B cell (primary cell): ENCODE results near the gene CAMTA1. TPM values are rescaled to one million over a fixed set of nuclear protein-coding genes. Genes with fewer than 3 reads are reported as not detected.

Experiments
- ATAC-seq: fragments of 200-7000 bp; cut with Tn5 transposase; one replicate; pipeline ENCODE4 v1.10.0; 2021; ENCODE audit warnings: low read depth, mild to moderate bottlenecking, moderate number of reproducible peaks, moderate library complexity
- CTCF ChIA-PET: fragments of 350-600 bp; sonication (Branson Sonifier 250); formaldehyde crosslinking; loops from one replicate; lab custom pipeline; 2021; ENCODE audit warnings: antibody characterized with exemption, inconsistent platforms; lab: Charles Lee
- POLR2A ChIA-PET: fragments of 350-600 bp; sonication (Branson Sonifier 250); formaldehyde crosslinking; loops from one replicate; lab custom pipeline; 2021; ENCODE audit warnings: antibody characterized with exemption; lab: Charles Lee
- DNase-seq: peaks from one replicate; pipeline ENCODE4 v3.0.0; 2013
- H2AFZ ChIP-seq: 2 replicates; pipeline ENCODE4 v1.6.1; 2012; ENCODE audit warnings: mild to moderate bottlenecking, low read depth, low read length; ENCODE audit not compliant: insufficient read depth, poor library complexity, severe bottlenecking
- H3K27ac ChIP-seq, 2 donors: 1 replicate in 1 of 2; 2 replicates in 1 of 2; pipeline ENCODE4 v1.5.1; 2012 to 2013; ENCODE audit warnings: low read length in 2 of 2, mild to moderate bottlenecking in 2 of 2, moderate library complexity in 1 of 2
- H3K27me3 ChIP-seq, 4 experiments: fragments of 200-600 bp in 1 of 4; sonication (generic) in 1 of 4; replicated peaks in 1 of 4; 1 replicate in 2 of 4; 2 replicates in 2 of 4; pipeline versions ENCODE4 v1.6.1 to v1.7.0; 2013 to 2016; ENCODE audit warnings: low read length in 3 of 4, mild to moderate bottlenecking in 2 of 4, mixed read lengths in 1 of 4, moderate library complexity in 1 of 4; ENCODE audit not compliant: insufficient read depth in 4 of 4, control insufficient read depth in 3 of 4; ENCODE audit errors: control extremely low read depth in 1 of 4
- H3K36me3 ChIP-seq, 2 experiments: replicated peaks in 1 of 2; 1 replicate in 1 of 2; 2 replicates in 1 of 2; pipeline versions ENCODE4 v1.6.1 to v1.7.1; 2013; ENCODE audit warnings: low read length in 1 of 2; ENCODE audit not compliant: insufficient read depth in 2 of 2, control insufficient read depth in 1 of 2; ENCODE audit errors: control extremely low read depth in 1 of 2, extremely low read depth in 1 of 2
- H3K4me1 ChIP-seq, 2 donors: fragments of 200-600 bp in 1 of 2; sonication (generic) in 1 of 2; 1 replicate in 1 of 2; 2 replicates in 1 of 2; pipeline versions ENCODE4 v1.5.1 to v1.6.1; 2013 to 2017; ENCODE audit warnings: low read length in 2 of 2; ENCODE audit not compliant: control insufficient read depth in 2 of 2, insufficient read depth in 2 of 2
- H3K4me2 ChIP-seq: replicated peaks from 2 replicates; pipeline ENCODE3; 2012; ENCODE audit warnings: mild to moderate bottlenecking, low read depth, low read length; ENCODE audit not compliant: poor library complexity, severe bottlenecking
- H3K4me3 ChIP-seq, 5 experiments: fragments of 200-600 bp in 1 of 5; sonication (generic) in 1 of 5; 1 replicate in 3 of 5; 2 replicates in 2 of 5; pipeline versions ENCODE4 v1.5.1 to v1.7.0; 2011 to 2016; ENCODE audit warnings: low read length in 4 of 5, mild to moderate bottlenecking in 4 of 5, low read depth in 2 of 5, control low read depth in 1 of 5, moderate library complexity in 1 of 5; ENCODE audit not compliant: insufficient read depth in 1 of 5; ENCODE audit errors: control extremely low read depth in 1 of 5, extremely low read depth in 1 of 5
- H3K79me2 ChIP-seq: fragments of 200-600 bp; sonication (generic); one replicate; pipeline ENCODE4 v1.6.0; 2016; ENCODE audit warnings: low read length; ENCODE audit not compliant: control insufficient read depth, insufficient read depth
- H3K9ac ChIP-seq: fragments of 200-600 bp; sonication (generic); 2 replicates; pipeline ENCODE4 v1.6.1; 2017; ENCODE audit warnings: mild to moderate bottlenecking, low read length, moderate library complexity
- H3K9me3 ChIP-seq, 3 donors: one replicate each; pipeline versions ENCODE4 v1.6.1 to v1.7.1; 2013; ENCODE audit warnings: low read length in 2 of 3; ENCODE audit not compliant: control insufficient read depth in 2 of 3, insufficient read depth in 1 of 3; ENCODE audit errors: control extremely low read depth in 1 of 3
- H4K20me1 ChIP-seq: 2 replicates; pipeline ENCODE4 v1.6.0; 2012; ENCODE audit warnings: mild to moderate bottlenecking, low read length; ENCODE audit not compliant: insufficient read depth, control insufficient read depth, poor library complexity, severe bottlenecking
- H3K27ac Mint-ChIP-seq: one replicate; pipeline ENCODE4 v1.8.0; 2021; ENCODE audit warnings: mixed read lengths
- H3K27me3 Mint-ChIP-seq: one replicate; pipeline ENCODE4 v1.8.0; 2021; ENCODE audit warnings: mixed read lengths
- H3K4me1 Mint-ChIP-seq: one replicate; pipeline ENCODE4 v1.8.0; 2021; ENCODE audit warnings: mixed read lengths
- H3K4me3 Mint-ChIP-seq: one replicate; pipeline ENCODE4 v1.8.0; 2021; ENCODE audit warnings: mixed read lengths
- H3K9me3 Mint-ChIP-seq: one replicate; pipeline ENCODE4 v1.8.0; 2022; ENCODE audit warnings: mixed read lengths; ENCODE audit not compliant: insufficient read depth
- EZH2 ChIP-seq: IDR thresholded peaks from 2 replicates; pipeline ENCODE4 v1.6.1; 2012; ENCODE audit warnings: borderline replicate concordance, low read depth, mild to moderate bottlenecking, moderate library complexity, low read length; ENCODE audit not compliant: insufficient read depth, poor library complexity, severe bottlenecking
- WGBS: methylation state at CpG from one replicate; pipeline ENCODE4 v1.1.5; 2013; ENCODE audit warnings: missing lambda C conversion rate; ENCODE audit not compliant: insufficient coverage; 5-methylcytosine and 5-hydroxymethylcytosine counted together
- intact Hi-C: fragments of 100-400 bp; cut with micrococcal nuclease; formaldehyde crosslinking; loops from one replicate; pipeline ENCODE4 v1.10.0; 2022
- polyA plus RNA-seq: library from polyadenylated mRNA; depleted of rRNA; stranded (reverse); fragments of >200 nt; gene quantifications from 2 replicates; pipeline ENCODE4 v1.2.3, GENCODE V29; 2012
- total RNA-seq, 2 donors: library from RNA; stranded (reverse); fragments of 120-200 nt in 1 of 2; gene quantifications; 1 replicate in 1 of 2; 2 replicates in 1 of 2; pipeline versions ENCODE4 v1.2.3 to v1.2.4, GENCODE V29; 2013 to 2022
- TF ChIP-seq, protein P1 (sequence below): fragments of 200-600 bp; IDR thresholded peaks from one replicate; pipeline ENCODE4 v1.8.0; 2022; ENCODE audit warnings: antibody characterized with exemption, mild to moderate bottlenecking

CAMTA1 gene
- total and polyA plus RNA-seq, 2 donors (not counting 1 experiment from before 2014, with no cell fraction given): 42.2 to 45.7 TPM

DNA sequence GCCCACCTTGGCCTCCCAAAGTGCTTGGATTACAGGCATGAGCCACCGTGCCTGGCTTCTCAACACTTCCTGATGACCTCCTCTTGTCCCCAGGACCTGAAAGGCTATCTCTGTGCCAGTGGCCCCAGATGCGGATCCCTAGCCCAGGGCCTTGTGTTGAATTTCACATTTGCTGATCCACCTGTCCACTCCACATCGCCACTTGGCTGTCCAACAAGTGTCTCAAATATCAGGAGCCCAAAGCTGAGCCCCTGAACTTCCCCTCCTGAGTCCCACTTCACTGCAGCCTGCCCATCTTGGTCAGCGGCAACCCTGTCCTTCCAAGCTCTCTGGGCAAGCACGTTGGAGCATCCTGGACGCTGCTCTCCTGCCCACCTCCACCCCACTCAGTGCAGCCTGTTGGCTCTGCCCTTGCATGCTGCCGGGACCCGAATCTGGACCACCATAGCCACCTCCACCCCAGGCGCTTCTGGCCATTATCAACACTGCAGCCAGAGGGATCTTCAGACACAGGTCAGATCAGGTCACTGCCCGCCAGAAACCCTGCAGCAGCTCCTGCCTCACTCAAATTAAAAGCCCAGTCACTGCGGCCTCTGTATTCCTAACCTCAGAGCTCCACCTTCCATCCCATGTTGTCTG lies 633.3 kb downstream of the CAMTA1 start:
- ChIA-PET POLR2A (no interaction called here), CTCF (no interaction called here)
- H3K79me2 ChIP-seq: no peaks in the 10 kb centered on the region
- Mint-ChIP-seq H3K9me3 (peaks cover 5% of the 10 kb centered on the region), H3K27me3 (peaks cover 6% of the 10 kb centered on the region), H3K4me3 (no peak overlapping the region), H3K27ac (no peak overlapping the region), H3K4me1 (no peaks in the 10 kb centered on the region)
- no peaks in the 10 kb centered on the region for H4K20me1 ChIP-seq
- TF ChIP-seq, protein P1, sequence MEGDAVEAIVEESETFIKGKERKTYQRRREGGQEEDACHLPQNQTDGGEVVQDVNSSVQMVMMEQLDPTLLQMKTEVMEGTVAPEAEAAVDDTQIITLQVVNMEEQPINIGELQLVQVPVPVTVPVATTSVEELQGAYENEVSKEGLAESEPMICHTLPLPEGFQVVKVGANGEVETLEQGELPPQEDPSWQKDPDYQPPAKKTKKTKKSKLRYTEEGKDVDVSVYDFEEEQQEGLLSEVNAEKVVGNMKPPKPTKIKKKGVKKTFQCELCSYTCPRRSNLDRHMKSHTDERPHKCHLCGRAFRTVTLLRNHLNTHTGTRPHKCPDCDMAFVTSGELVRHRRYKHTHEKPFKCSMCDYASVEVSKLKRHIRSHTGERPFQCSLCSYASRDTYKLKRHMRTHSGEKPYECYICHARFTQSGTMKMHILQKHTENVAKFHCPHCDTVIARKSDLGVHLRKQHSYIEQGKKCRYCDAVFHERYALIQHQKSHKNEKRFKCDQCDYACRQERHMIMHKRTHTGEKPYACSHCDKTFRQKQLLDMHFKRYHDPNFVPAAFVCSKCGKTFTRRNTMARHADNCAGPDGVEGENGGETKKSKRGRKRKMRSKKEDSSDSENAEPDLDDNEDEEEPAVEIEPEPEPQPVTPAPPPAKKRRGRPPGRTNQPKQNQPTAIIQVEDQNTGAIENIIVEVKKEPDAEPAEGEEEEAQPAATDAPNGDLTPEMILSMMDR: no peak
- TF ChIP-seq EZH2: no peak
- no peak overlapping the region for H3K4me3 ChIP-seq
- no peak overlapping the region for H2AFZ ChIP-seq
- H3K36me3 ChIP-seq: no peaks in the 10 kb centered on the region
- WGBS: 81% methylated on average over 10 of the region's 11 CpGs
- no peaks in the 10 kb centered on the region for H3K27me3 ChIP-seq
- H3K9ac ChIP-seq: no peak overlapping the region
- ATAC-seq (no peak), DNase-seq (no peak)
- no peak overlapping the region for H3K4me2 ChIP-seq
- peaks cover 0 to 24% (median 0%) of the 10 kb centered on the region in 3 donors for H3K9me3 ChIP-seq
- no peak overlapping the region for H3K27ac ChIP-seq
- no peaks in the 10 kb centered on the region for H3K4me1 ChIP-seq
- intact Hi-C loops: no loop called here

- H3K27ac Mint-ChIP-seq: no peak overlapping the region
- no peak overlapping the region for H3K4me3 Mint-ChIP-seq
- H3K4me1 ChIP-seq: no peaks in the 10 kb centered on the region
- CTCF ChIA-PET: no interaction called here
- ATAC-seq (no peak), DNase-seq (no peak)
- H4K20me1 ChIP-seq: no peaks in the 10 kb centered on the region
- H3K36me3 ChIP-seq: no peaks in the 10 kb centered on the region
- intact Hi-C loops: no loop called here
- H3K9me3 ChIP-seq: peaks cover 0 to 24% (median 0%) of the 10 kb centered on the region in 3 donors
- no peak overlapping the region for H3K4me2 ChIP-seq
- peaks cover 6% of the 10 kb centered on the region for H3K27me3 Mint-ChIP-seq
- H3K27ac ChIP-seq: no peak overlapping the region
- H3K27me3 ChIP-seq: no peaks in the 10 kb centered on the region
- no peak overlapping the region for H3K9ac ChIP-seq
- POLR2A ChIA-PET: no interaction called here
- 94% methylated on average over 7 of the region's 9 CpGs for WGBS
- no peak overlapping the region for H3K4me3 ChIP-seq
- TF ChIP-seq, protein P1: no peak
- no peak for TF ChIP-seq EZH2
- H3K4me1 Mint-ChIP-seq: no peaks in the 10 kb centered on the region
- H3K9me3 Mint-ChIP-seq: peaks cover 5% of the 10 kb centered on the region
- no peak overlapping the region for H2AFZ ChIP-seq
- no peaks in the 10 kb centered on the region for H3K79me2 ChIP-seq
Observed at GRCh38 chr1:7420098-7420445, 634.8 kb downstream of the CAMTA1 start.
